ENCODE measurements around the gene PAX7. TPM values are rescaled to one million over a fixed set of nuclear protein-coding genes. Genes with fewer than 3 reads are reported as not detected.

The PAX7 gene
- total and polyA plus RNA-seq, 7 donors, result not detected

DNA sequence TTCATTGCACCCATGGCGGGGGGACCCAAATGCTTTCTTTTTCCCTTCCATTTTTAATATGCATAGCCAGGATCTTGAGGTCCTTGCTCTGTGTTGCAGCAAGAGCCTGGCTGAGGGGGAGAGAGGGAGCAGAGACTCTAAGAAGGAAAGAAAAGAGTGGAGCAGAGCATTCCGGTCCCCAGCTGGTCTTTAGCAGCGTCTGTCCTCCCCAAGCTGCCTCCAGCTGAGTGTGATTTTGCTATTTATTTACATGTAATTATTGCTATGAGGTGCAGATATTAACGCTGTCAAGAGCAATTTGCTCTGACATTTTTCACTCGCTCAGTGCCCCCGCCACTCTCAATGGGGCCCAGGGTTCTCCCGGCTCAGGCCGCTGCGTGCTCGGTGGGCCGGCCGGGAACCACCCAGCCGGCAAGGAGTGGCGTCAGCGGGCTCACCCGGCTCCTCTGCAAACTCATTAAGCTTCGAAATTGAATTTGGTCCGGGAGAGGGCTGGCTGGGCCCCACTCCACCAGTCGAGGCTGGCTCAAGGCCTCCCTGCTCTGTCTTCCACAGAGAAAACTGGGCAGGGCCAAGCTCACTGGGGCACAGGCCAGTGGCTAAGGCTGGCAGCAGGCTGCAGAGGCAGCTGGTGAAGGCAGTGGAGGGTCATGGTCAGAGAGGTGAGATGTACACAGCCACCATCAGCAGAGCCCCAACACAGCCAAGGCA, 93.2 kb downstream of the PAX7 start:
- H3K4me3 ChIP-seq, result no peak overlapping the region
- peaks cover 3 to 95% (median 52%) of the 10 kb centered on the region in 3 donors for H3K27me3 ChIP-seq
- H3K9me3 ChIP-seq, result no peaks in the 10 kb centered on the region
- DNase-seq, result no peak
- WGBS, 2 donors, result 20 to 31% methylated on average over 19 of the region's 19 CpGs
- H3K27ac ChIP-seq, result no peak overlapping the region
- H3K4me1 ChIP-seq, result no peaks in the 10 kb centered on the region
- no peaks in the 10 kb centered on the region for H3K36me3 ChIP-seq
- TF ChIP-seq, protein P1, sequence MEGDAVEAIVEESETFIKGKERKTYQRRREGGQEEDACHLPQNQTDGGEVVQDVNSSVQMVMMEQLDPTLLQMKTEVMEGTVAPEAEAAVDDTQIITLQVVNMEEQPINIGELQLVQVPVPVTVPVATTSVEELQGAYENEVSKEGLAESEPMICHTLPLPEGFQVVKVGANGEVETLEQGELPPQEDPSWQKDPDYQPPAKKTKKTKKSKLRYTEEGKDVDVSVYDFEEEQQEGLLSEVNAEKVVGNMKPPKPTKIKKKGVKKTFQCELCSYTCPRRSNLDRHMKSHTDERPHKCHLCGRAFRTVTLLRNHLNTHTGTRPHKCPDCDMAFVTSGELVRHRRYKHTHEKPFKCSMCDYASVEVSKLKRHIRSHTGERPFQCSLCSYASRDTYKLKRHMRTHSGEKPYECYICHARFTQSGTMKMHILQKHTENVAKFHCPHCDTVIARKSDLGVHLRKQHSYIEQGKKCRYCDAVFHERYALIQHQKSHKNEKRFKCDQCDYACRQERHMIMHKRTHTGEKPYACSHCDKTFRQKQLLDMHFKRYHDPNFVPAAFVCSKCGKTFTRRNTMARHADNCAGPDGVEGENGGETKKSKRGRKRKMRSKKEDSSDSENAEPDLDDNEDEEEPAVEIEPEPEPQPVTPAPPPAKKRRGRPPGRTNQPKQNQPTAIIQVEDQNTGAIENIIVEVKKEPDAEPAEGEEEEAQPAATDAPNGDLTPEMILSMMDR (IDR thresholded peaks at IDR 0.05), result no peak
- TF ChIP-seq POLR2AphosphoS5 (IDR thresholded peaks at IDR 0.05) (no peak), EP300 (IDR thresholded peaks at IDR 0.05) (no peak), POLR2A (IDR thresholded peaks at IDR 0.05) (no peak)
- intact Hi-C loops (cut with DNase I), result no loop called here

DNA sequence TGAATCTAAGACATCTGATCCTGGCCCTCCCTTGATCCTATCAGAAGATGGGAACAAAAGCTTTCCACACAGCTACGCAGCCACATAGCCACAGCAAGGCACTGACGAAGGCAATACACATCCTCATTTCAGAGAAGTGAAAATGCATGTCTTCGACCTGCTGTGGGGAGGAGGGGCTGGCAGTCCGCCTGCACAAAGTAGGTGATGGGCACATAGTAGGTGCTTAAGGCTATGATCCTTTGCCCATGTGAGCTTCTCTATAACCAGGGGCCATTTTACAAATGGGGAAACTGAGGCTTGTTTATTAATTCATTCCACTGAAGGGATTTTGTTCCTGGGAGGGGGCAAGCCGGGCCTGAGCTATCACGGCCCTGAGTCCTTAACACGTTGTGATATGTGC, 94.2 kb downstream of the PAX7 start:
- 48 to 50% methylated on average over 7 of the region's 7 CpGs for WGBS, 2 donors
- Histone ChIP-seq H3K27ac (no peak overlapping the region), H3K36me3 (no peaks in the 10 kb centered on the region), H3K27me3 (peaks cover 3 to 90% (median 43%) of the 10 kb centered on the region in 3 donors), H3K4me1 (no peaks in the 10 kb centered on the region), H3K9me3 (no peaks in the 10 kb centered on the region), H3K4me3 (no peak overlapping the region)
- DNase-seq, result no peak
- TF ChIP-seq POLR2A (IDR thresholded peaks at IDR 0.05), result no peak
- TF ChIP-seq, protein P1 (IDR thresholded peaks at IDR 0.05), result no peak
- intact Hi-C loops (cut with DNase I), result no loop called here

DNA sequence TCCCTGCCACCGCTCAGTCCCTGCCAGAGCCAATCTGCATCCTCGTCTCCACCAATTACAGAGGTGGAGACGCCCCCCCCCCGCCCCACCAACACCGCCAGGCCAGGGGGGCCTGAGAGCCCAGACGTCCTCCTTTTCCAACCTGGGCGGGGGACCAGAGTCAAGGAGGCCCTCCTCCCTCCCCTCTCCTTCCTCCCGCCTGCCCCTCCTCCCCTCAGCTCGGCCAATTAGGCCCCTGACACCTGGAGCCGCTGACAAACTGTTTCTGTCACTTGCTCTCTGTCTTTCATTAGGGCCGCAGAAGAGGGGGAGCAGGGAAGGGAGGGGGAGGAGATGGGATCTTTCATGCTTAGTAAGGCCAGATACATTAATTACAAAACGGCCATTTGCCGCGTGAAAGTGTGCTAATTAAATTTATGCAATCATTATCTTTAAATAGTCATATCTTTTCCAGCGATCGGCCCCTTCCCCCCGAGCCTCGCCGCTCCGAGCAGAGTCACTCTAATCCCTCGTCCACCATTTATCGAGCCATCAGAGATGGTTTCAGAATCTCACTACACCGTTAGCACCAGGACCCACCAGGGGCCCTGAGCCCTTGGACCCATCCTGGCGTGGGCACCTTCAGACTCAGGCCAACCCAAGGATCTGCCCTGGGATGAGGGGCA, 94.7 kb downstream of the PAX7 start:
- H3K4me1 ChIP-seq, result no peaks in the 10 kb centered on the region
- 39 to 42% methylated on average over 23 of the region's 24 CpGs for WGBS, 2 donors
- intact Hi-C loops (cut with DNase I), result no loop called here
- H3K27ac ChIP-seq, result no peak overlapping the region
- peaks cover 3 to 90% (median 42%) of the 10 kb centered on the region in 3 donors for H3K27me3 ChIP-seq
- no peaks in the 10 kb centered on the region for H3K36me3 ChIP-seq
- no peaks in the 10 kb centered on the region for H3K9me3 ChIP-seq
- DNase-seq, result no peak
- H3K4me3 ChIP-seq, result no peak overlapping the region
- TF ChIP-seq EP300 (IDR thresholded peaks at IDR 0.05), result no peak
- no peak for TF ChIP-seq POLR2A (IDR thresholded peaks at IDR 0.05)

DNA sequence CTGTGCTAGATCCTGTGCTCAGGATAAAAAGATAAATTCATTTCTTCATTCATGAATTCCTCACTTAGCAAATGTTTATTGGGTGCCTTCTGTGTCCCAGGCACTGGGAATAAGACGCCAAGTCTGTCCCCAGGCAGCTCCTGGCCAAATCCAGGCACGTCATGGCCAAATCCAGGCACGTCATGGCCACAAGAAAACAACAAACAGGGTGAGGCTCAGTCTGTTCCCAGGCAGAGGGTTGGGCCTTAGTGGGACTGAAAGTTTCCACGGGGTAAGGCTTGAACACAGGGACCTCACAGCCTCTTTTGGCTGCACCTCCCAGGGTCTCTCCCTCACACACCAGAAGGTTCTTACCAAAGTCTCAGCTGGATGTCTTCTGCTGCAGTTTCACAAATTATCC, 95.7 kb downstream of the PAX7 start:
- Histone ChIP-seq H3K9me3 (no peaks in the 10 kb centered on the region), H3K4me3 (no peak overlapping the region), H3K27ac (no peak overlapping the region), H3K27me3 (peaks cover 3 to 87% (median 38%) of the 10 kb centered on the region in 3 donors), H3K36me3 (no peaks in the 10 kb centered on the region), H3K4me1 (no peaks in the 10 kb centered on the region)
- 14 to 48% methylated on average over 4 of the region's 4 CpGs for WGBS, 2 donors
- DNase-seq, result no peak
- intact Hi-C loops (cut with DNase I), result no loop called here
- TF ChIP-seq POLR2A (IDR thresholded peaks at IDR 0.05) (no peak), EP300 (IDR thresholded peaks at IDR 0.05) (no peak), POLR2AphosphoS5 (IDR thresholded peaks at IDR 0.05) (no peak)
- TF ChIP-seq, protein P1 (IDR thresholded peaks at IDR 0.05), result no peak

DNA sequence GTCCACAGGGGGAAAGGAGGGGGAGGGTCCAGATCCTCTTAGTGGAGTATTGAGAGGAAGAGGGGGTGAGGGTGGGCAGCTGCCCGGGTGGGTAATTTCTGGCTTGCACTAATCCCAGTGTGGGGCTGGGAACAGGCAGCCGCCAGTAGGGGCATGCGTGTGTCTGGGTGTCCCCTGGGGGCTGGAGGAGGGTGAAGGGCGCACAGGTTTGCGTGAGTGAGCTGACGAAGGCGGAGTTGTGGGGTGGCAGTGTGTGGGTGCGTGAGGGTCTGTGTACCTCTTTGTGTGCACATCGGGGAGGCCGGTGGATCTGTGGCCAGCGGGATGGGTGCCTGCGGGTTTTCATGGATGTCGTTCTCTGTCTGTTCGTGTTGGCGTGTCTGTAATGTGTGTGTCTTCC, 97.3 kb downstream of the PAX7 start:
- 75 to 76% methylated on average over 15 of the region's 15 CpGs for WGBS, 2 donors
- H3K27ac ChIP-seq, result no peak overlapping the region

More for the DNA sequence above, 97.3 kb downstream of the PAX7 start:
- Histone ChIP-seq H3K4me3 (no peak overlapping the region), H3K9me3 (no peaks in the 10 kb centered on the region), H3K4me1 (no peaks in the 10 kb centered on the region), H3K27me3 (peaks cover 3 to 82% (median 34%) of the 10 kb centered on the region in 3 donors), H3K36me3 (no peaks in the 10 kb centered on the region)
- no peak for DNase-seq
- intact Hi-C loops (cut with DNase I), result no loop called here
- TF ChIP-seq POLR2A (IDR thresholded peaks at IDR 0.05), result no peak
- TF ChIP-seq, protein P1 (IDR thresholded peaks at IDR 0.05), result no peak

All from sigmoid colon (tissue), 7 donors.